Esophagus squamous epithelium (tissue), 4 donors: ENCODE measurements around the gene CLECL1.

ENCODE experiments used
- POLR2A ChIP-seq, 4 donors: fragments of 450-650 bp; IDR thresholded peaks; one replicate each; pipeline ENCODE4 v1.6.1; 2017; ENCODE audit warnings: antibody characterized with exemption in 4 of 4, mild to moderate bottlenecking in 4 of 4, moderate library complexity in 3 of 4
- TF ChIP-seq, protein P1 (sequence below), 6 experiments: fragments of 450-650 bp in 4 of 6; fragments of 200-600 bp in 2 of 6; sonication (generic) in 2 of 6; IDR thresholded peaks; one replicate each; pipeline ENCODE4 v1.5.1; 2016 to 2019; ENCODE audit warnings: antibody characterized with exemption in 6 of 6, mild to moderate bottlenecking in 4 of 6, moderate library complexity in 4 of 6

DNA sequence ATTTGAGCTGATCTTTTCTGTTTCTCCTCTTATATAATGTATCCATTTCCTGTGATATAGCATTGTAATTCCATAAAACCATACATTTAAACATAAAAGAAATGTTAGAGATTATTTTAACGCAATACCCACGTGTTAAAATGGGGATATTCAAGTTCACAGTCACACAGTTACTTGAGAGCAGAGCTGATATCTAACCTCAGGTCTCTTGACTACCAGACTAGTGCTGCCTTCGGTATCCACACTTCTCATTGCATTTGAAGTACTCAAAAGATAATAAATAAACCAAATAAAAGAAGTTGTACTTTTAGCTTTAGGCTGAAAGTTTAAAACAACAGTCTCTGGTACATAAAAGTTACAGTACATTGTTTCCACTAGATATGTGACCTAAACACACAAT lies 2.9 kb downstream of the CLECL1 start:
- no peak for TF ChIP-seq POLR2A (IDR thresholded peaks at IDR 0.05)
- TF ChIP-seq, protein P1, sequence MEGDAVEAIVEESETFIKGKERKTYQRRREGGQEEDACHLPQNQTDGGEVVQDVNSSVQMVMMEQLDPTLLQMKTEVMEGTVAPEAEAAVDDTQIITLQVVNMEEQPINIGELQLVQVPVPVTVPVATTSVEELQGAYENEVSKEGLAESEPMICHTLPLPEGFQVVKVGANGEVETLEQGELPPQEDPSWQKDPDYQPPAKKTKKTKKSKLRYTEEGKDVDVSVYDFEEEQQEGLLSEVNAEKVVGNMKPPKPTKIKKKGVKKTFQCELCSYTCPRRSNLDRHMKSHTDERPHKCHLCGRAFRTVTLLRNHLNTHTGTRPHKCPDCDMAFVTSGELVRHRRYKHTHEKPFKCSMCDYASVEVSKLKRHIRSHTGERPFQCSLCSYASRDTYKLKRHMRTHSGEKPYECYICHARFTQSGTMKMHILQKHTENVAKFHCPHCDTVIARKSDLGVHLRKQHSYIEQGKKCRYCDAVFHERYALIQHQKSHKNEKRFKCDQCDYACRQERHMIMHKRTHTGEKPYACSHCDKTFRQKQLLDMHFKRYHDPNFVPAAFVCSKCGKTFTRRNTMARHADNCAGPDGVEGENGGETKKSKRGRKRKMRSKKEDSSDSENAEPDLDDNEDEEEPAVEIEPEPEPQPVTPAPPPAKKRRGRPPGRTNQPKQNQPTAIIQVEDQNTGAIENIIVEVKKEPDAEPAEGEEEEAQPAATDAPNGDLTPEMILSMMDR (IDR thresholded peaks at IDR 0.05), result no peak
